Sigmoid colon (tissue), 4 donors: Measurements from ENCODE around the gene CSPG4.

Source experiments
- EP300 ChIP-seq, 4 donors: sonication (generic); formaldehyde crosslinking; IDR thresholded peaks; one replicate each; pipeline ENCODE4 v1.6.1; 2017; ENCODE audit warnings: antibody characterized with exemption in 4 of 4
- POLR2A ChIP-seq, 2 donors: fragments of 450-650 bp; IDR thresholded peaks; one replicate each; pipeline ENCODE4 v1.6.1; 2016; ENCODE audit warnings: antibody characterized with exemption in 2 of 2, mild to moderate bottlenecking in 2 of 2, moderate library complexity in 2 of 2
- POLR2AphosphoS5 ChIP-seq, 4 donors: sonication (generic); formaldehyde crosslinking; IDR thresholded peaks; one replicate each; pipeline ENCODE4 v1.6.1; 2017; ENCODE audit warnings: antibody characterized with exemption in 4 of 4
- TF ChIP-seq, protein P1 (sequence below), 4 experiments: fragments of 450-650 bp in 3 of 4; fragments of 200-600 bp in 1 of 4; IDR thresholded peaks; one replicate each; pipeline ENCODE4 v1.5.1; 2016 to 2019; ENCODE audit warnings: antibody characterized with exemption in 4 of 4, mild to moderate bottlenecking in 3 of 4, moderate library complexity in 2 of 4

DNA sequence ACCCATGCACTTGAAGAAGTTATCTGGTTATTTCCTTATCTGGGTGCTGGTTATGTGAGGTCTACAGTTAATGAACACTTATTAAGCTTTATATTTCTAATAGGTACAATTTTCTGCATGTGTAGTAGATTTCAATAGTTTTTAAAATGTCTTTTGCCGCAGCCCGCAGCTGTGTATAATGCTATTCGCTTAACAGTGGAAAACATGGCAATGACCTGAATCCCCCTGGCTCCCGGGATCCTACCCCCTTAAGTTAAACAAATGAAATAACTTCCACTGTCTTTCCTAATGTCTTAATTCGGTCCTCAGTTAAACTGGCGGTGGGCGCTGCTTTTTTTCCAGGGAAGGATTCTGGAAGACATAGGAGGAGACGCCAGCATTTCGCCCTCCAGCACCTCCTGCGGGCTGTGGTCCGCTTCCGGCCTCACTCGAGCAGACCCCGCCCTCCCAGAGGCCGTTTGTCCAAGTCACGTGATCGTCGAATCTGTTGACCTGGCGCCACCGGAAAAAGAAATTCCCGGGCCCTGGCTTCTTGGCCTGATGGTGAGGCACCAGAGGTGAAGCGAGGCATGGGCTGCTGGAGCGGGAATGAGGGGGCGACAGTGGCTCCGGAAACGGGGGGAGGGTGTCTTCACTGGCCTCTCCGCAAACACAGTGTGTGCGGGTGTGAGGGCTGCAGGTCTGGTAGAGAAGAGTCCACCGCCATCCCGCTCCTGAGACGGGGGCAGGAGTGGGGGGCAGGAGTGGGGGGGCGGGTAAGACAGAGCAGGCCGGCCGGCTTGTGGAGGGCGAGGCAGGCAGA, 45.6 kb upstream of the CSPG4 start:
- TF ChIP-seq EP300 (IDR thresholded peaks at IDR 0.05) (no peak), POLR2A (IDR thresholded peaks at IDR 0.05) (peak; percentile 40 to 51), POLR2AphosphoS5 (IDR thresholded peaks at IDR 0.05) (peak; percentile 36 to 76 (median 62))
- TF ChIP-seq, protein P1, sequence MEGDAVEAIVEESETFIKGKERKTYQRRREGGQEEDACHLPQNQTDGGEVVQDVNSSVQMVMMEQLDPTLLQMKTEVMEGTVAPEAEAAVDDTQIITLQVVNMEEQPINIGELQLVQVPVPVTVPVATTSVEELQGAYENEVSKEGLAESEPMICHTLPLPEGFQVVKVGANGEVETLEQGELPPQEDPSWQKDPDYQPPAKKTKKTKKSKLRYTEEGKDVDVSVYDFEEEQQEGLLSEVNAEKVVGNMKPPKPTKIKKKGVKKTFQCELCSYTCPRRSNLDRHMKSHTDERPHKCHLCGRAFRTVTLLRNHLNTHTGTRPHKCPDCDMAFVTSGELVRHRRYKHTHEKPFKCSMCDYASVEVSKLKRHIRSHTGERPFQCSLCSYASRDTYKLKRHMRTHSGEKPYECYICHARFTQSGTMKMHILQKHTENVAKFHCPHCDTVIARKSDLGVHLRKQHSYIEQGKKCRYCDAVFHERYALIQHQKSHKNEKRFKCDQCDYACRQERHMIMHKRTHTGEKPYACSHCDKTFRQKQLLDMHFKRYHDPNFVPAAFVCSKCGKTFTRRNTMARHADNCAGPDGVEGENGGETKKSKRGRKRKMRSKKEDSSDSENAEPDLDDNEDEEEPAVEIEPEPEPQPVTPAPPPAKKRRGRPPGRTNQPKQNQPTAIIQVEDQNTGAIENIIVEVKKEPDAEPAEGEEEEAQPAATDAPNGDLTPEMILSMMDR (IDR thresholded peaks at IDR 0.05) = peak in 1 of 4 experiments; percentile 21
